GM12892 (cell line): ENCODE measurements around the gene FSTL5.

Experiments used
- POLR2A ChIP-seq: IDR thresholded peaks from 2 replicates; pipeline ENCODE4 v1.6.1; 2011; ENCODE audit warnings: low read depth, low read length, control low read depth
- POLR2AphosphoS5 ChIP-seq: IDR thresholded peaks from 2 replicates; pipeline ENCODE4 v1.6.1; 2011; ENCODE audit warnings: low read depth, low read length, control low read depth

GRCh38 chr4:161428180-161428965, 735.4 kb downstream of the FSTL5 start:
- no peak for TF ChIP-seq POLR2AphosphoS5
- no peak for TF ChIP-seq POLR2A
